ENCODE data around the gene COL6A2. TPM values are rescaled to one million over a fixed set of nuclear protein-coding genes. Genes with fewer than 3 reads are reported as not detected.

COL6A2 gene
- total RNA-seq, 2 donors from 2014 or later = 3.3 to 10.1 TPM

GRCh38 chr21:46116776-46117585 lies 19.1 kb downstream of the COL6A2 start:
- H3K27ac Mint-ChIP-seq = no peak overlapping the region
- H3K4me3 Mint-ChIP-seq = no peak overlapping the region
- H3K4me1 Mint-ChIP-seq = no peaks in the 10 kb centered on the region
- no peaks in the 10 kb centered on the region for H3K36me3 Mint-ChIP-seq (ENCODE audit: low read depth)
- no peaks in the 10 kb centered on the region for H3K27me3 Mint-ChIP-seq
- no peaks in the 10 kb centered on the region for H3K9me3 Mint-ChIP-seq
- no peak for ATAC-seq (replicated peaks)

GRCh38 chr21:46117586-46118315 lies 19.8 kb downstream of the COL6A2 start:
- Mint-ChIP-seq H3K27me3 (no peaks in the 10 kb centered on the region), H3K9me3 (no peaks in the 10 kb centered on the region), H3K27ac (no peak overlapping the region), H3K4me1 (no peaks in the 10 kb centered on the region), H3K36me3 (ENCODE audit: low read depth) (no peaks in the 10 kb centered on the region), H3K4me3 (no peak overlapping the region)
- no peak for ATAC-seq (replicated peaks)

GRCh38 chr21:46118316-46119143 lies 20.6 kb downstream of the COL6A2 start:
- H3K27ac Mint-ChIP-seq = no peak overlapping the region
- no peak for ATAC-seq (replicated peaks)
- no peaks in the 10 kb centered on the region for H3K4me1 Mint-ChIP-seq
- no peak overlapping the region for H3K4me3 Mint-ChIP-seq
- no peaks in the 10 kb centered on the region for H3K27me3 Mint-ChIP-seq
- H3K36me3 Mint-ChIP-seq (ENCODE audit: low read depth) = no peaks in the 10 kb centered on the region
- no peaks in the 10 kb centered on the region for H3K9me3 Mint-ChIP-seq

- Mint-ChIP-seq H3K4me3 (no peak overlapping the region), H3K9me3 (no peaks in the 10 kb centered on the region), H3K36me3 (ENCODE audit: low read depth) (no peaks in the 10 kb centered on the region), H3K4me1 (no peaks in the 10 kb centered on the region), H3K27me3 (no peaks in the 10 kb centered on the region), H3K27ac (no peak overlapping the region)
- ATAC-seq (replicated peaks) = no peak
Observed at GRCh38 chr21:46119144-46119636, 21.3 kb downstream of the COL6A2 start.

- H3K36me3 Mint-ChIP-seq (ENCODE audit: low read depth) = no peaks in the 10 kb centered on the region
- no peaks in the 10 kb centered on the region for H3K4me1 Mint-ChIP-seq
- no peak for ATAC-seq (replicated peaks)
- H3K27me3 Mint-ChIP-seq = no peaks in the 10 kb centered on the region
- no peak overlapping the region for H3K27ac Mint-ChIP-seq
- H3K4me3 Mint-ChIP-seq = no peak overlapping the region
- no peaks in the 10 kb centered on the region for H3K9me3 Mint-ChIP-seq
Observed at GRCh38 chr21:46119637-46120271, 21.8 kb downstream of the COL6A2 start.

- ATAC-seq (replicated peaks) = no peak
- H3K4me3 Mint-ChIP-seq = no peak overlapping the region
- H3K9me3 Mint-ChIP-seq = no peaks in the 10 kb centered on the region
- no peaks in the 10 kb centered on the region for H3K36me3 Mint-ChIP-seq (ENCODE audit: low read depth)
- H3K4me1 Mint-ChIP-seq = no peaks in the 10 kb centered on the region
- H3K27ac Mint-ChIP-seq = no peak overlapping the region
- H3K27me3 Mint-ChIP-seq = no peaks in the 10 kb centered on the region
Observed at GRCh38 chr21:46120301-46121285, 22.7 kb downstream of the COL6A2 start.

GRCh38 chr21:46121286-46122221 lies 23.6 kb downstream of the COL6A2 start:
- Mint-ChIP-seq H3K4me1 (no peaks in the 10 kb centered on the region), H3K36me3 (ENCODE audit: low read depth) (no peaks in the 10 kb centered on the region), H3K9me3 (no peaks in the 10 kb centered on the region), H3K27me3 (no peaks in the 10 kb centered on the region), H3K27ac (no peak overlapping the region), H3K4me3 (no peak overlapping the region)
- ATAC-seq (replicated peaks) = no peak

- no peaks in the 10 kb centered on the region for H3K9me3 Mint-ChIP-seq
- no peaks in the 10 kb centered on the region for H3K4me1 Mint-ChIP-seq
- no peak overlapping the region for H3K4me3 Mint-ChIP-seq
- H3K27ac Mint-ChIP-seq = no peak overlapping the region
- H3K36me3 Mint-ChIP-seq (ENCODE audit: low read depth) = no peaks in the 10 kb centered on the region
- H3K27me3 Mint-ChIP-seq = no peaks in the 10 kb centered on the region
- ATAC-seq (replicated peaks) = no peak
Observed at GRCh38 chr21:46122237-46122671, 24.3 kb downstream of the COL6A2 start.

- Mint-ChIP-seq H3K36me3 (ENCODE audit: low read depth) (no peaks in the 10 kb centered on the region), H3K27me3 (no peaks in the 10 kb centered on the region), H3K27ac (no peak overlapping the region), H3K9me3 (no peaks in the 10 kb centered on the region), H3K4me3 (no peak overlapping the region), H3K4me1 (no peaks in the 10 kb centered on the region)
- no peak for ATAC-seq (replicated peaks)
Observed at GRCh38 chr21:46122758-46123683, 25.1 kb downstream of the COL6A2 start.

GRCh38 chr21:46124083-46124925 lies 26.4 kb downstream of the COL6A2 start:
- H3K36me3 Mint-ChIP-seq (ENCODE audit: low read depth) = no peaks in the 10 kb centered on the region

More at GRCh38 chr21:46124083-46124925, 26.4 kb downstream of the COL6A2 start:
- no peak for ATAC-seq (replicated peaks)
- Mint-ChIP-seq H3K27me3 (no peaks in the 10 kb centered on the region), H3K4me1 (no peaks in the 10 kb centered on the region), H3K9me3 (no peaks in the 10 kb centered on the region), H3K27ac (no peak overlapping the region), H3K4me3 (no peak overlapping the region)
